ENCODE measurements around the gene PDCD4.

GRCh38 chr10:110898391-110898790 lies 26.7 kb downstream of the PDCD4 start:
- TF ChIP-seq CTCF (conservative IDR thresholded peaks at IDR 0.05 in 1 of 2, IDR thresholded peaks at IDR 0.05 in 1 of 2; ENCODE audit: extremely low read depth in 1 of 2, insufficient read depth in 1 of 2, low read depth in 1 of 2, low read length in 2 of 2) (no peak), EZH2 (IDR thresholded peaks at IDR 0.05; ENCODE audit: borderline replicate concordance, low read length) (no peak)
